PC-9 (cell line): ENCODE measurements around the gene OSBPL6. TPM values are rescaled to one million over a fixed set of nuclear protein-coding genes. Genes with fewer than 3 reads are reported as not detected.
A peak's percentile ranks its signal among the peaks of the same experiment; 100 is the strongest.

ENCODE experiments used
- BruUV-seq: library from RNA; stranded (reverse); fragments of 400-500 nt; replicated peaks from 2 replicates; lab custom pipeline; 2021; lab: Mats Ljungman, UMichigan
- CTCF ChIA-PET: fragments of 300-600 bp; sonication (Branson Sonifier 250); formaldehyde crosslinking; loops from one replicate; lab custom pipeline; 2022; ENCODE audit warnings: antibody characterized with exemption; lab: Charles Lee
- POLR2A ChIA-PET: fragments of 300-600 bp; sonication (Branson Sonifier 250); formaldehyde crosslinking; loops from one replicate; lab custom pipeline; 2022; ENCODE audit warnings: antibody characterized with exemption; ENCODE audit not compliant: unreplicated experiment; lab: Charles Lee
- DNase-seq, 2 experiments: peaks; one replicate each; pipeline versions ENCODE4 v3.0.0 to v3.0.0-alpha.2; 2015 to 2022; ENCODE audit warnings: mixed read lengths in 1 of 2
- H2AFZ ChIP-seq: fragments of 200-600 bp; sonication (generic); 2 replicates; pipeline ENCODE4 v1.8.1; 2017; ENCODE audit warnings: antibody characterized with exemption
- H3F3A ChIP-seq: fragments of 200-600 bp; sonication (generic); 2 replicates; pipeline ENCODE4 v1.8.1; 2017; ENCODE audit warnings: antibody characterized with exemption, mild to moderate bottlenecking, low read depth; ENCODE audit not compliant: insufficient read depth
- H3K27ac ChIP-seq: fragments of 200-600 bp; sonication (generic); 2 replicates; pipeline ENCODE4 v1.6.1; 2016; ENCODE audit warnings: mixed run types
- H3K27me3 ChIP-seq: fragments of 200-600 bp; sonication (generic); 2 replicates; pipeline ENCODE4 v1.6.1; 2016; ENCODE audit warnings: low read depth, mixed run types; ENCODE audit not compliant: insufficient read depth
- H3K36me3 ChIP-seq: fragments of 200-600 bp; sonication (generic); 2 replicates; pipeline ENCODE4 v1.6.1; 2016; ENCODE audit warnings: low read depth, mixed run types
- H3K4me1 ChIP-seq: fragments of 200-600 bp; sonication (generic); replicated peaks from 2 replicates; pipeline ENCODE4 v1.6.1; 2016; ENCODE audit warnings: mixed run types; ENCODE audit not compliant: insufficient read depth
- H3K4me2 ChIP-seq: fragments of 200-600 bp; sonication (generic); 2 replicates; pipeline ENCODE4 v1.6.1; 2017; ENCODE audit warnings: mixed run types
- H3K4me3 ChIP-seq: fragments of 200-600 bp; sonication (generic); 2 replicates; pipeline ENCODE4 v1.6.1; 2016; ENCODE audit warnings: mixed run types
- H3K79me2 ChIP-seq: fragments of 200-600 bp; sonication (generic); 2 replicates; pipeline ENCODE4 v1.6.1; 2017; ENCODE audit warnings: low read depth, mixed run types
- H3K9me2 ChIP-seq: fragments of 200-600 bp; sonication (generic); 2 replicates; pipeline ENCODE4 v1.8.1; 2017; ENCODE audit warnings: mild to moderate bottlenecking; ENCODE audit not compliant: insufficient read depth
- H3K9me3 ChIP-seq: fragments of 200-600 bp; sonication (generic); 2 replicates; pipeline ENCODE4 v1.8.1; 2016; ENCODE audit warnings: low read depth; ENCODE audit not compliant: insufficient read depth
- H4K20me1 ChIP-seq: fragments of 200-600 bp; sonication (generic); 2 replicates; pipeline ENCODE4 v1.8.1; 2017; ENCODE audit not compliant: insufficient read depth
- CTCF ChIP-seq: fragments of 200-600 bp; sonication (generic); conservative IDR thresholded peaks from 2 replicates; pipeline ENCODE4 v1.6.1; 2017; ENCODE audit warnings: mixed run types, antibody characterized with exemption, mild to moderate bottlenecking, moderate library complexity
- EZH2 ChIP-seq: fragments of 200-600 bp; sonication (generic); IDR thresholded peaks from 2 replicates; pipeline ENCODE4 v1.8.0; 2017; ENCODE audit warnings: antibody characterized with exemption, low read depth
- intact Hi-C: fragments of 100-400 bp; cut with micrococcal nuclease; formaldehyde crosslinking; loops from one replicate; pipeline ENCODE4 v1.10.0; 2022; ENCODE audit not compliant: unreplicated experiment
- total RNA-seq: library from RNA; stranded (reverse); gene quantifications from 2 replicates; pipeline ENCODE4 v1.2.3, GENCODE V29; 2021

Gene OSBPL6
- total RNA-seq, 1 experiment from 2014 or later = 2.6 TPM

- POLR2A ChIA-PET = no interaction called here
- H3K27me3 ChIP-seq = no peaks in the 10 kb centered on the region
- no peak for TF ChIP-seq EZH2
- no peak for TF ChIP-seq CTCF
- H4K20me1 ChIP-seq = no peaks in the 10 kb centered on the region
- no peak overlapping the region for H3K4me2 ChIP-seq
- no peaks in the 10 kb centered on the region for H3K9me2 ChIP-seq
- intact Hi-C loops = no loop called here
- no peaks in the 10 kb centered on the region for H3K9me3 ChIP-seq
- CTCF ChIA-PET = no interaction called here
- H3K4me3 ChIP-seq = no peak overlapping the region
- no peaks in the 10 kb centered on the region for H3F3A ChIP-seq
- BruUV-seq = no TSS peak
- H3K79me2 ChIP-seq = no peaks in the 10 kb centered on the region
- no peaks in the 10 kb centered on the region for H3K36me3 ChIP-seq
- H2AFZ ChIP-seq = no peak overlapping the region
- no peak overlapping the region for H3K27ac ChIP-seq
- H3K4me1 ChIP-seq = peaks cover 9% of the 10 kb centered on the region; the same call in 1 of the 2 replicates
- no peak for DNase-seq
These were observed 165.0 kb downstream of the OSBPL6 start for GRCh38 chr2:178359192-178359912.

GRCh38 chr2:178361588-178361987 lies 167.3 kb downstream of the OSBPL6 start:
- no peaks in the 10 kb centered on the region for H3K9me2 ChIP-seq
- BruUV-seq = no TSS peak
- no peak overlapping the region for H2AFZ ChIP-seq
- H3F3A ChIP-seq = no peaks in the 10 kb centered on the region
- TF ChIP-seq EZH2 = no peak
- no peak for TF ChIP-seq CTCF
- no peaks in the 10 kb centered on the region for H3K79me2 ChIP-seq
- no peaks in the 10 kb centered on the region for H4K20me1 ChIP-seq
- CTCF ChIA-PET = no interaction called here
- H3K4me1 ChIP-seq = peaks cover 9% of the 10 kb centered on the region; the same call in 1 of the 2 replicates
- no peak overlapping the region for H3K27ac ChIP-seq
- no peaks in the 10 kb centered on the region for H3K27me3 ChIP-seq
- H3K4me3 ChIP-seq = no peak overlapping the region
- POLR2A ChIA-PET = no interaction called here
- DNase-seq = no peak
- no peak overlapping the region for H3K4me2 ChIP-seq
- intact Hi-C loops = no loop called here
- no peaks in the 10 kb centered on the region for H3K36me3 ChIP-seq
- H3K9me3 ChIP-seq = no peaks in the 10 kb centered on the region

GRCh38 chr2:178363252-178363651 lies 168.9 kb downstream of the OSBPL6 start:
- Histone ChIP-seq H3K27me3 (no peaks in the 10 kb centered on the region), H3K4me2 (peak overlapping the region; percentile 49), H3K4me1 (peaks cover 9% of the 10 kb centered on the region; the same call in 1 of the 2 replicates), H3K9me3 (no peaks in the 10 kb centered on the region), H3K79me2 (no peaks in the 10 kb centered on the region), H3K27ac (no peak overlapping the region), H4K20me1 (no peaks in the 10 kb centered on the region), H3K36me3 (no peaks in the 10 kb centered on the region), H3K4me3 (peak overlapping the region; percentile 4; the same call in 1 of the 2 replicates), H3K9me2 (no peaks in the 10 kb centered on the region), H2AFZ (no peak overlapping the region), H3F3A (no peaks in the 10 kb centered on the region)
- peak; percentile 52 to 78 for DNase-seq
- intact Hi-C loops = no loop called here
- TF ChIP-seq EZH2 (no peak), CTCF (no peak)
- BruUV-seq = no TSS peak
- ChIA-PET CTCF (no interaction called here), POLR2A (interaction anchor here (0.6 kb wide), 1 partner anchor 123 kb away, joined by 3 read pairs; no protein-coding TSS in a partner anchor)
